ENCODE measurements around the gene BTAF1. TPM values are rescaled to one million over a fixed set of nuclear protein-coding genes. Genes with fewer than 3 reads are reported as not detected.
A peak's percentile ranks its signal among the peaks of the same experiment; 100 is the strongest.

Gene BTAF1
- total RNA-seq, 1 experiment from 2014 or later: 45.2 TPM

- no peak overlapping the region for H2AFZ ChIP-seq (ENCODE audit: low read length)
- Mint-ChIP-seq H3K27ac (peak overlapping the region in 2 of 3 experiments; percentile 12 to 74; a peak in 3 of 7 replicates), H3K27me3 (ENCODE audit: low read depth) (no peaks in the 10 kb centered on the region)
These were observed 32.2 kb upstream of the BTAF1 start for GRCh38 chr10:91891125-91892001.

More at GRCh38 chr10:91891125-91892001, 32.2 kb upstream of the BTAF1 start:
- no peak overlapping the region for H2BK12ac ChIP-seq (ENCODE audit: insufficient read length, low read depth, low read length)
- no peaks in the 10 kb centered on the region for H3K27me3 ChIP-seq (ENCODE audit: insufficient read depth, low read length)
- DNase-seq: no peak
- no peak overlapping the region for H2BK20ac ChIP-seq (ENCODE audit: low read depth, low read length, poor library complexity, severe bottlenecking)
- H3K56ac ChIP-seq (ENCODE audit: insufficient read length, low read depth, low read length): no peak overlapping the region
- H3T11ph ChIP-seq (ENCODE audit: low read length): no peak overlapping the region
- H3K79me1 ChIP-seq (ENCODE audit: insufficient read depth, low read depth, low read length, poor library complexity, severe bottlenecking): no peaks in the 10 kb centered on the region
- H3K23ac ChIP-seq (ENCODE audit: insufficient read length, low read depth, low read length): no peak overlapping the region
- H3K14ac ChIP-seq (ENCODE audit: insufficient read depth, low read length): no peak overlapping the region
- WGBS (ENCODE audit: extremely low coverage, insufficient read length, low lambda C conversion rate): no CpG with 5 or more reads among the region's 1 CpG
- no peak for TF ChIP-seq CTCF (conservative IDR thresholded peaks at IDR 0.05)
- H3K9ac ChIP-seq (ENCODE audit: extremely low read depth, insufficient read length, low read length): no peak overlapping the region
- H3K4me3 Mint-ChIP-seq: no peak overlapping the region
- no peak overlapping the region for H2BK120ac ChIP-seq (ENCODE audit: low read depth, low read length, poor library complexity, severe bottlenecking)
- peaks cover 29 to 31% of the 10 kb centered on the region in 2 experiments for H3K4me1 Mint-ChIP-seq
- no peak overlapping the region for H4K91ac ChIP-seq (ENCODE audit: insufficient read length, low read depth, low read length)
- H3K36me3 Mint-ChIP-seq (ENCODE audit: insufficient read depth in 1 of 3, low read depth in 3 of 3): peaks cover 0 to 9% (median 2%) of the 10 kb centered on the region in 3 experiments; a peak in 4 of 7 replicates
- no peak overlapping the region for H2AK5ac ChIP-seq (ENCODE audit: insufficient read length, low read length)
- peaks cover 2% of the 10 kb centered on the region; the same call in 1 of the 2 replicates for H3K4me1 ChIP-seq (ENCODE audit: insufficient read depth, low read length)
- H3K27ac ChIP-seq (ENCODE audit: insufficient read length, low read depth, low read length): no peak overlapping the region
- no peaks in the 10 kb centered on the region for H3K79me2 ChIP-seq (ENCODE audit: insufficient read depth, low read length)
- H3K9me3 Mint-ChIP-seq: peaks cover 2 to 5% of the 10 kb centered on the region in 2 experiments; a peak in 4 of 5 replicates
- H3K18ac ChIP-seq (ENCODE audit: insufficient read length, low read depth, low read length): no peak overlapping the region
- no peaks in the 10 kb centered on the region for H4K20me1 ChIP-seq (ENCODE audit: control insufficient read depth, insufficient read depth, insufficient read length)
- H4K5ac ChIP-seq (ENCODE audit: insufficient read length, low read depth, low read length): no peak overlapping the region
- no peak overlapping the region for H2BK5ac ChIP-seq (ENCODE audit: insufficient read length, low read length)
- no peak overlapping the region for H3K4me2 ChIP-seq (ENCODE audit: insufficient read depth, insufficient read length, low read length)
- H3K23me2 ChIP-seq (ENCODE audit: insufficient read length, low read depth, low read length, poor library complexity, severe bottlenecking): no peaks in the 10 kb centered on the region
- H4K8ac ChIP-seq (replicated peaks; ENCODE audit: insufficient read length, low read depth, low read length): no peak overlapping the region
- no peak overlapping the region for H3K4ac ChIP-seq (ENCODE audit: low read depth, low read length)
- no peak overlapping the region for H2BK15ac ChIP-seq (ENCODE audit: low read depth, low read length)
- no peaks in the 10 kb centered on the region for H3K9me3 ChIP-seq (ENCODE audit: control insufficient read depth, low read depth, low read length)
